HepG2 (cell line): Measurements from ENCODE around the gene MICALL2.

Source experiments
- FOXM1 ChIP-seq: sonication (generic); formaldehyde crosslinking; IDR thresholded peaks from 2 replicates; pipeline ENCODE4 v1.5.0; 2020; ENCODE audit warnings: missing genetic modification reagents
- KLF13 ChIP-seq: sonication (generic); formaldehyde crosslinking; IDR thresholded peaks from 2 replicates; pipeline ENCODE4 v1.4.0; 2020; ENCODE audit warnings: mild to moderate bottlenecking, missing genetic modification reagents
- RARA ChIP-seq: IDR thresholded peaks from 2 replicates; pipeline ENCODE4 v1.6.1; 2016; ENCODE audit warnings: missing genetic modification reagents, missing compliant biosample characterization
- SETDB1 ChIP-seq: sonication (generic); formaldehyde crosslinking; IDR thresholded peaks from 2 replicates; pipeline ENCODE4 v1.5.1; 2020; ENCODE audit warnings: missing genetic modification reagents, mild to moderate bottlenecking, borderline replicate concordance
- THRA ChIP-seq: sonication (generic); formaldehyde crosslinking; IDR thresholded peaks from 2 replicates; pipeline ENCODE4 v1.4.0; 2020; ENCODE audit warnings: missing genetic modification reagents, borderline replicate concordance
- ZNF251 ChIP-seq: sonication (generic); formaldehyde crosslinking; IDR thresholded peaks from 2 replicates; pipeline ENCODE4 v1.9.0; 2021; ENCODE audit warnings: mild to moderate bottlenecking, missing genetic modification reagents

DNA sequence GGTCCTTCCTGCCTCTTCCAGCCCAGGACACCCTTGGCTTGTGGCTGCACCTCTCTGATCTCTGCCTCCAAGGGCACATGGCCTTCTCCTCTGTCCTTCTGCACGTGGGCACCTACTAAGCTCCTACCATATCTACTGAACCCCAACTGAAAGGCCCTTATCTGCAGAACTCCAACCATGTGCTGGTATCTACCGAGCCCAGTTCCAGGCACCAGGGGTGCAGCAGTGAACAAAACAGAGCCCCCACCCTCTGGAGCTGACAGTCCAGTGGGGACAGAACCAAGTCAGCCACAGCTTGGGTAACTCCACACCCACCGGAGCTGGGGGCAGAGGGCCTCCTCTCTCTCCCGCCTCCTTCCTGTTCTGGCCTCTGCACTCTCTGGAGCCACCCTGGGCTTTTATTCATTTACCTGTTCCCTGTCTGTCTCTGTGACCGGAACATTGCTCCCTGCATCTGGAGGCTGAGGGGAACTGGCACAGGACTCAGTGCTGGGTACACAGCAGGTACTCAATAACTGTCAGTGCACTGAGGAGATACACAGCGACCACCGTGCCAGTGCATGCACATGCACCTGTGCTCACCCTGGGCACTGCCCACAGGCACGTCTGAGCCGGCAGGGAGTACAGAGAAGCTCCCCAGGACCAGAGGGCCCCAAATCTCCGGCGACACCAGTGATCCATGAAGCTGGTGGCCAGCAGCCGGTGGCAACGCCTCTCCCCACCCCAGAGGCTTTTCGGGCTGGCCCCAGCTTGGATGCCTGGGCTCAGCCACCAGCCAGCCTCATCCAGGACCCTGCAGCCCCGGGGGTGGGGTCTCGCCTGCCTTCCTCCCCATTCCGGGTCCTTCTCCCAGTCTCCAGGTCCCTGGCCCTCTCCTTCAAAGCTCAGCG is 2.0 kb downstream of the MICALL2 start:
- no peak for TF ChIP-seq ZNF251 (CRISPR knock-in tag)
- TF ChIP-seq SETDB1 (CRISPR knock-in tag) = no peak
- TF ChIP-seq RARA (CRISPR knock-in tag) = no peak
- TF ChIP-seq KLF13 (CRISPR knock-in tag) = no peak
- no peak for TF ChIP-seq FOXM1
- no peak for TF ChIP-seq THRA (CRISPR knock-in tag)
